ENCODE measurements around the gene SLC22A7.

Gene SLC22A7

DNA sequence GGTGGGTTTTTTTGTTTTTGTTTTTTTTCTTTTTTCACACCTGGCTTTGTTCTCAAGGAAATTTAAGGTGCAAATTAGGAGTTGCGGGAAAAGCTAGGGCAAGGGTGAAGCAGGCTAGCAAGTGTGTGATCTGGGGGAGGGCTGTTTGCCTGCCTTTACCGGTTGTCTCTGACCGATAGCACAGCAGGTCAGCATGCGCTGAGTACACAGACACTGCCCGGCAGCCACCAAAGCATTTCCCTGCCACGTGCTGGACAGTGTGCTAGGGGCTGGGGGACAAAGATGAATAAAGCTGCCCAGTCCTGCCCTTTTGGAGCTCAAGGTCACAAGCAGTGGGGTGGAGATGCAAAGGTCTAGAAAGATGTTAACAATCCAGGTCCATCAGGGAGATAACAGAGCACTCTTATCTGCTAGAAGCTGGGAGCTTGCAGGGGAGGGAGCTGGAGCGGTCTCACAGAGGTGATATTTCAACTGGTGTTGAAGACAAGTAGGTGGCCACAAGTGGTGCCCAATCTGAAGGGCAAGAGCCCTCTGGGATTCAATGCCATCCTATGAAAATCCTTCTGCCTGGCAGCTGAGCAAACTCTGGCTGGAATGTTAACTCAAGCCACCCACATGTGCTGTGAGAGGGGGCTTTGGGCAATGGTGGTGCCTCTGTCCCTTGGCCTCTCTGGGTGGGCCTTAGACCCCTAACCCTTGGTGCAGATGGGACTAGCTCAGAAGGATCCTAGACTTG, 30.3 kb upstream of the SLC22A7 start:
- no peak for DNase-seq

GRCh38 chr6:43268355-43268700, 29.7 kb upstream of the SLC22A7 start:
- no peak for DNase-seq

- no peak for DNase-seq
These were observed 29.2 kb upstream of the SLC22A7 start for GRCh38 chr6:43268782-43269272.

DNA sequence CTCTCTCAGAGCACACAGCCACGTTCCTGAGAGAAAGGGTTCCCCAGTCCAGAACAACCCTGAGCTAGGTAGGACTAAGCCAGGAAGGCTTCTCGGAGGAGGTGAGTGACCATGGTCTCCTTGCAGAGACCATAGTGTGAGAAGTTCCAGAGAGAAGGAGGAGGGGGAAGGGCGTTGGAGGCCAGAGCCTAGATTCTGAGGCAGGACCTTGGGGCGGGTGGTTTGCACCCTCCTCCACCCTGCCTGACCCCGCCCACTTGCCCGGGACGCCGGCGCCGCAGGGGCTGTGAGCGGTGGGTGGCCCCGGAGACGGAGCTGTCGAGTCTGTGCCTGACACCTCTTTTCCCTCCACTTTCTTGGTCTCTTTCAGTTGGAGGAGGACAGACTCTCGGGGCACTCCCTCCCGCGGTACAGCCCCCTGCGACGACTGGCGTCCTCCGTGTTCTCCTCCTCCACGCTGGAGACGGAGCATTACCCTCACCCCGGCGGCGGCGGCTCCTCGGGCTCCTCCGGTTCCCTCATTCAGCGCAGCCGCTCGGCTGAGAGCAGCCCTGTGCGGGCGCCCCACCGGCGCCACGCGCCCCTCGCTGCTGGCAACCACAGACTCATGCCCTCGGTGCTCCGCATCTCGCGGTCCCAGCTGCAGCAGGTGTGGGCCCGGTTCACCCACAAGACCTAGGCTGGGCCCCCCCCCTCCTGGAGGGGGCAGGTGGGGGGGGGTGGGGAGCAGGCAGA, 28.6 kb upstream of the SLC22A7 start:
- DNase-seq = peak; percentile 41

- DNase-seq = no peak
These were observed 26.8 kb upstream of the SLC22A7 start for GRCh38 chr6:43271103-43271815.

DNA sequence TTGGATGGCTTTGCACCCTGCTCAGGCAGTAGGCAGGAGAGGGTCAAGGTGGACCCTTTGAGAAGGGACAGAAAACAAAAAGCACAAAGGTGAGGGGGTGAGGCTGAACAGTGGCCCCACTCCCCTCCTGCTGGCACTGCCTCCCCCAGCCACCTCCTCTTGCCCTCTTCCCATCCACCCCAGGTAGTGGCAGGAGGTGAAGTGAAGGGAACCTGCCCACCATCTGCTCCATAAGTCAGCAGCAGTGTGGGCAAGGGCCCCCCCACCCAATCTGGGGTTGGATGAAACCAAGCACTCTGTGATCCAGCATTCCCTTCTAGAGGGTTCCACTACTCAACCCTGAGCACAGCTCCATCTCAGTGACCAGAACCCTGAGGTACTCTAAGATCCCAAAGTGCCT, 26.1 kb upstream of the SLC22A7 start:
- DNase-seq = no peak

DNA sequence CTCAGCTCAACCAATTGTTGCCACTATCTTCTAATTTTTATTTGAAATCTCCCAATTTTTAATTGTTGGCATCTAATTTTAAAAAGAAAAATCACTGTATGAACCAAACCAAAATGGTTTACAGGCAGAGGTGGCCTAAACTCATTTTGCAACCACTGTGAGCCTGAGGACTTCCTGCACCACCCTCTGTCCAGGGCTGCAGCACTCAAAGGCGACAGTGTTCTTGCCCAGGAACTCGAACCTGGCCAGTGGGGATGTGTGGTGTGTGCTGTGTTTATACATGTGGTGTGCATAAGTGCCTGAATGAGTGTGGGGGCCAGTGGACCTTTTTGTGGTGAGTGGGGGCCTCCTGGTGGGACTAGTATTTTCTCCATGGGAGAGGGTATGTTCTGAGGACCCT, 24.4 kb upstream of the SLC22A7 start:
- no peak for DNase-seq

DNA sequence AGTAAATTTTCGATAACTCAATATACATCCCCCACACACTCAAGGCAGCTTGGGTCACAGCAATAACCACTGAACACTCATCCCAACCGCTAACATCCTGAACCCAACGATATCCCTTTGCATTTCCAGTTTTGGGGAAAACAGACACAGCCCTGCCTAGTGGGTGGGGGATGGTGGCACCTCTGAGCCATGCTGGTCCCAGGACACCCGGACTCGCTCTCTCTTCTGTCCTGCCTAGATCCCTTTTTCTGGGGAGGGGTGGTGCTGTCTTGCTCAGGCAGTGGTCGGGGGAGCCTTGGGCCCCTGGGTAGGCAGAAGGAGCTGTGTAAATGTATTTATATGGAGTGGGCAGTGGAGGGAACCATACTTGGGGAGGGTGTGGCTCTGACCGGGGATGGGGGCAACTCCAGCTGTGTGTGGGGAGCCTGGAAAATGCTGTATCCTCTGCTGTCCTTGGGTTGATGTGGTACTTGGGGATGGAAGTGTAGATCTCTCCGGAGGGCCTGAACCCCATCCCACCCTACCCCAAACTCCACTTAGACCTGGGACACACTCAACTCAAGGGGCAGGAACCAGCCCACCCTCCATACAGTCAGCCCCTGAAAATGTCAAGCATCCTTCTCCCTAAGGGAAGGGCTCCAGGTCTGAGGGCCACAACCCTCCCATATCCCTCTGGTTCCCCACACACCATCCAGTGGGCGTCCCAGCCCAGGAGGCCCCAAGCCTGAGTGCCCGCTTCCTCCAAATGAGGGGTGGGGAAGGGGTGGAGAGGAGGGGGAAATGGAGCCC, 23.7 kb upstream of the SLC22A7 start:
- no peak for DNase-seq

DNA sequence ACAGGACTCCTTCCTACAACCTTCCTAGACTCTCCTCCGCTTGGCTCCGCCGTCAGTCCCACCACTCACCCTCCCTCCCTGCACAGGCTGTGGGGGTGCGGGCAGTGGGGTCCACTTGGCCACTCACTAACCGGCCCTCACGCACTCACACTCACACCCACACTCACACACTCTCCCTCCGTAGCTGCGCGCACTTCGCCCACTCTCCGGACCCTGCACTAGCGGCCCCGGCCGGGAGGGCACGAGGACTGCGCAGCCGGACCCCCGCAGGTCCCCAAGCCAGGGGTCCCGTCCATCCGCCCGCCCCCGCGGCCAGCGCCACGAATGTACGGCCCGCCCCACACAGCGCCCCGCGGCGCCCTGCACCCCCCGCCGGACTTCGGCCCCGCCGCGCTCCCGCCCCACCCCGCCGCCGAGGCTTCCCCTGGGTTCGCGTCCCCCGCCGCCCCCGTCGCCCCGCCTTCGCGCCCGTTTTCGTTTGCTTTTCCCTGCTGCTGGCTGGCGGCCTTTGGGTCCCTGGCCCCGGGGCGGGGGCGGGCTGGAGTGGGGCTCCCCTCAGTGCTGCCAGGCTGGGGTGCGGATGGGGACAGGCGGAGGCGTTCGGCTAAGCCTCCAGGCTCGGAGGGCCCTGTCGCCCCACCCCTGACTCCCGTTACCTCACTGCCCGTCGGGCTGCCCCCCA, 23.0 kb upstream of the SLC22A7 start:
- peak; percentile 31 for DNase-seq

DNA sequence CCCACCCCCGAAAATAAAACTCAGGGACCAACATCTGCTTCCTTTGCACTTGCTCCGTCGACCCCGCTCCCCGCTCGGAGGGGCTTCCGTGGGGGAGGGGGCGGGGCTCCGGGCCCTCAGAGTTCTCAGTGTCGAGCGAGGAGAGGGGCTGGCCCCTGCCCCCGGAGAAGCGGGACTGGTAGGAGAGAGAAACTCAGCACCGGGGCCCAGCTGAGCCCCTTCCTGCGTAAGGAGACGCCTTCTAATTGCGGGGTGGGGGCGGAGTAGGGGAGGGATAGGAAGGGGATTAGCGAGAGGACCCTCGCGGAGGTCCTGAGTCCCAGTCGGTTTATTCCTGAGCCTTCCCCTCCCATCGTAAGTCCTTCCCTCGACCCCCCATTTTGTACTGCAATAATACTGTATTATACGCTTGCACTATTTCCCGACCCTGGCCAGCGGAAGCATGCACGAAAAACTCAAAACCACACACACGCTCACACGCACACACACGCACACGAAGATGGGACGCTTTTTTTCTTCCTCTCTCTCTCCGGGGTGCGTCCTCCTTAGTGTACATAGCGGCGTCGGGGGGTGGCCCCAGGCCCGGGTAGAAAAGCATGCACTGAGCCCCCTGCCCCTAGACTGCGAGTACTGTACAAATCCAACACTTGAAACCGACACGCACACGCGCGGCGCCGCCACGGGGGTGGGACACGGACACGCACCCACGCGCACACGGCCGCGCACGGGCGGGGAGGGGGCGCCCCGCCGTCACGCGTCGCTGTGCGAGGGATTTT, 22.1 kb upstream of the SLC22A7 start:
- no peak for DNase-seq

DNA sequence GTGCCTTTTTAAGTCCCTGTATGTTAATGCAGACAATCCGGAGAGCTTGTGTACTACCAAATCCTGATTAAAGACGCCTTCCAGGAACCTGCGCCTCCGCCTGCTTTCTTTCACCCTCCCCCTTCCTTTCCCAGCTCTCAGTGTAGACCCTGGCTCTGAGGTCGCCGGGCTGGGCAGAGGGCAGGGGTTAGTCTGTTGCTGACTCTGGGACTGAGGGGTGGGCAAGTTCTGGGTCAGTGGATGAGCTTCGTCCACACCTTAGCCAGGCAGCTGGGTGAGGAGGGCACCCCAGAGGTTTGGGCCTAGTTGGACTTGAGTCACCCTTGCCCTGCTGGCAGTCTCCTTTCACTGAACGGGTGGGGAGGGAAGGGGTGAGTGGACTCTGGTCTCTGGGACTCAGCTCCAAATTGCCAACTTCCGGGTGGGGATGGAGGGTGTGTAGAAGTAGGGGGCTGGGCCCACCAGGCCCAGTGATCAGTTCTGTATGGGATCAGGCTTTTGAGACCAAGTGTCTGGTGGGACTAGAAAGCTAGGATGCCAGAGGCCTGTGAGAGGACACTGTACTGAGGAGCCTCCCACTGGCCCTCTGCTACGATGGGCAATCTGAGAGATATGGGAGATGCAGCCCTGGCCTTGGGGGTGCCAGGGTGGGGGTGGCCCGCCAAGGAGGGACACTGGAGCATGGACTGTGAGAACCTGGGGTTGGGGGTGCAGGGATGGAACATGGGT, 21.3 kb upstream of the SLC22A7 start:
- DNase-seq = no peak

GRCh38 chr6:43277306-43277642, 20.8 kb upstream of the SLC22A7 start:
- DNase-seq = no peak

DNA sequence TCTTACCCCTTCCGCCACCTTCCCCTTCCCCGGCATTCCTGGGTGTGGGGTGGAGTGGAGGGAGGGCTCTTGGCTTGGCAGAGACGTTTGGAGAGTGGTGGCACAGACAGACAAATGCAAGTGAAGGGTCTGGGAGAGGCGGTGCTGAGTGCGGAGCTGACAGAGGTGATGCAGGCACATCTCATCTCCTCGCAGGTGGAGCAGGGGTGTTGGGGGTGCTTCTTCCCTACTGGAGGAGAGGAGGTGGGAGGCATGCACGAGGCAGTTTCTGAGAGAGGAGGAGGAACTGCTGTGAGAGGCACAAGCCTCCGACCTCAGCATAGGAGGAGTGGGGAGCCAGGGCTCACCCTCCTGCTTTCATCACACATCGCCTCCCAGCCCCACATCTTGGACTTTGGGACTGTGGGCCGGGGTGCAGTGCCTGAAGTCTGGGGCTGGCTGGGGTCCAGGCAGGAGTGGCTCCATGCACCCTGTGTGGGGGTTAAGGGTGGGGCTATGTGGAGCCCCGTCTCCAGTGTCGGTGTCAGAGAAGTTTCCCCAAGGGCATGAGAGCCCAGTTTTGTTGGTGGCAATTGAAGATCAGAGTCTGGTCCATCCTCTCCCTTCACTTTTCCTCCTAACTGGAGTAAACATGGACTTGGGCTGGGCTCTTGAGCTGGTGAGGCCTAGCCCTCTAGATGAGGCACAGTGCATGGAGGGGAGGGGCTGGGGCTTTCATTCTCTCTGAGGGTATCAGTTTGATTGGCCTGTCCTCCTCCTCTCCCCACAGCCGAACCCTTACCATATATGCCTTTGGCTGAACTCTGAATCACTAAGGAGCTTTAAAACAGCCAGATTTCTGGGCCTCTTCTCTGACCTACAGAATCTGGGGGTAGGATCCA, 20.2 kb upstream of the SLC22A7 start:
- no peak for DNase-seq

DNA sequence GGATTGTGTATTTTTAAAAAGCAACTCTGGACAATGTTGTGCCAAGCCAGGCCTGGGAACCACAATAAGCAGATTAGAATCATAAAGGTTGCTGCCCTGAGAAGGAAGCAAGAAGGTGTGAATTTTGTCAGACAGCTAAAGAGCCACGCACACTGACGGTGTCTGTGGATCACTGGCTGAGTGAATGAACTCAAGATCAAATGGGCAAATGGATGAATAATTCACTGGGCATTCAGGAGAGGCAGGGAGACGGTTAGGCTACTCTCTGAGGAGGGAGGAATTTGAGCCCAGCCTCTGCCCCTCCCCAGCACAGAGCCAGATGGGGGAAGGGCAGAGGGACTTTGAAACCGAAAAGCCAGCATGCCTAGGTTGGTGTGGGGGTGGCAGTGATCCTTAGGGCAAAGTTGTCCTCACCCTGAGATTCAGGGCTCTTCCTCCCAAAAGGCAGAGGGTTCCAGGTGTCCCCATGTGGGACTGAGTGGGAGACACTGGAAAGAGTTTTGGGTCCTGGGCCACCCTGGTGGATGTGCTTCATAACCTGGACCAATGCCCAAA, 19.5 kb upstream of the SLC22A7 start:
- DNase-seq = no peak

GRCh38 chr6:43280234-43280633, 17.8 kb upstream of the SLC22A7 start:
- no peak for DNase-seq

- no peak for DNase-seq
These were observed 16.0 kb upstream of the SLC22A7 start for GRCh38 chr6:43282060-43282459.

DNA sequence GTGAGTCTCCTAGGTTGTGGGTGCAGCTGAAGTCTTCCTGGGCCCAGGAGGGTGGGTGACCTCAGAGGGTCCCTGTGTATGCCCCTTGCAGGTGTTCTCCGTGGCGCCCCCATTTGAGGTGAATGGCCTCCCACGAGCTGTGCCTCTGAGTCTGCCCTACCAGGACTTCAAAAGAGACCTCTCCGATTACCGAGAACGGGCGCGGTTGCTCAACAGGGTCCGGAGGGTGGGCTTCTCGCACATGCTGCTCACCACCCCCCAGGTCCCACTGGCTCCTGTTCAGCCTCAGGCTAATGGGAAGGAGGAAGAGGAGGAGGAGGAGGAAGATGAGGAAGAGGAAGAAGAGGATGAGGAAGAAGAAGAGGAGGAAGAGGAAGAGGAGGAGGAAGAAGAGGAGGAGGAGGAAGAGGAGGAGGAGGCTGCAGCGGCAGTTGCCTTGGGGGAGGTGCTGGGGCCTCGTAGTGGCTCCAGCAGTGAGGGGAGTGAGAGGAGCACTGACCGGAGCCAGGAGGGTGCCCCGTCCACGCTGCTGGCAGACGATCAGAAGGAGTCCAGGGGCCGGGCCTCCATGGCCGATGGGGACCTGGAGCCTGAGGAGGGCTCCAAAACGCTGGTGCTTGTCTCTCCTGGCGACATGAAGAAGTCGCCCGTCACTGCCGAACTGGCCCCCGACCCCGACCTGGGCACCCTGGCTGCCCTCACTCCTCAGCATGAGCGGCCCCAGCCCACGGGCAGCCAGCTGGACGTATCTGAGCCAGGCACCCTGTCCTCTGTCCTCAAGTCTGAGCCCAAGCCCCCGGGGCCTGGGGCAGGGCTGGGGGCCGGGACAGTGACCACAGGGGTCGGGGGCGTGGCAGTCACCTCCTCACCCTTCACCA, 15.2 kb upstream of the SLC22A7 start:
- no peak for DNase-seq

- DNase-seq = no peak
These were observed 14.6 kb upstream of the SLC22A7 start for GRCh38 chr6:43283514-43283901.

DNA sequence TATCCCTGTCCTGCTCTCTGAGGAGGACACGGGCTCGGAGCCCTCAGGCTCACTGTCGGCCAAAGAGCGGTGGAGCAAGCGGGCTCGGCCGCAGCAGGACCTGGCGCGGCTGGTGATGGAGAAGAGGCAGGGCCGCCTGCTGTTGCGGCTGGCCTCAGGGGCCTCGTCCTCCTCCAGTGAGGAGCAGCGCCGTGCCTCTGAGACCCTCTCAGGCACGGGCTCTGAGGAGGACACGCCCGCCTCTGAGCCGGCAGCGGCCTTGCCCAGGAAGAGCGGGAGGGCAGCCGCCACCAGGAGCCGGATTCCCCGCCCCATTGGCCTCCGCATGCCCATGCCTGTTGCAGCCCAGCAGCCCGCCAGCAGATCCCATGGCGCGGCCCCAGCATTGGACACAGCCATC, 14.2 kb upstream of the SLC22A7 start:
- no peak for DNase-seq

Measured in stimulated activated CD4-positive, alpha-beta T cell treated with anti-CD3 and anti-CD28 coated beads, Interleukin-12 subunit alpha, Interleukin-12 subunit beta, amount 100 ng/mL, for 4 hours (primary cell).